Right lung (tissue), 5 donors: ENCODE results near the gene TTLL8. TPM values are rescaled to one million over a fixed set of nuclear protein-coding genes. Genes with fewer than 3 reads are reported as not detected.
A peak's percentile ranks its signal among the peaks of the same experiment; 100 is the strongest.

ENCODE experiments used
- DNase-seq, 2 donors: peaks; one replicate each; pipeline ENCODE4 v3.0.0-alpha.2; 2013
- polyA plus RNA-seq, 5 donors: library from polyadenylated mRNA; unstranded; fragments of 120-200 nt; gene quantifications; one replicate each; pipeline versions ENCODE4 v1.2.1 to v1.2.3, GENCODE V29; 2013; ENCODE audit warnings: inconsistent platforms in 1 of 5, low replicate concordance in 1 of 5; ENCODE audit not compliant: insufficient read length in 5 of 5, insufficient read depth in 1 of 5

Gene TTLL8
- polyA plus RNA-seq, 5 donors = not detected

DNA sequence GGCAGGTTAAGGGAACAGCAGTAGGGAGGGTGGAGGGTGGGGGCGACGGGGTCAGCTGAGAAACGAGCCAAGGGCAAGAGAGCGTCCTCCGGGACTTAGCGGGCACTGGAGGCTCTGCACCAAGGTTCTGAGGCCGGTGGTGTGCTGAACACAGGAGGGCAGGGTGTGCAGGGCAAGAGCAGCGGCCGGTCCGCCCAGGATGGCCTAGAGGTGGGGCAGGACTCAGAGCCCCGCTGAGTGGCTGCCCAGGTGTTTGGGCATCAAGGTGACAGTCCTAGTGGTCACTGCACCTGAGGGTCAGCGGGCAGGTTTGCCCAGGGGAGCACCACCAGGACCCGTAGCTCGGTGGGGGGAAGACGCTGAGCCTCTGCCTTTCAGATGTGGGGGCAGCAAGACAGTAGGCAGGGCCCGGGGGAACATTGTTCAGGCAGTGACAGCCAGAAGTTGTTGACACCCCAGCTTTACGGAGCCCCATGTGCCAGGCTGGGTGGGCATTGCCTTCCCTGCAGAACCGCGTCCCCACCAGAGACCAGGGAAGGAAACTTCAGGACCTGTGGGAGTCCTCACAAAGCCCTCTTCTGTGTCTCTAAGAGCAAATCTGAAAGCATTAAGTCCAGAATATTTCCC, 4.5 kb upstream of the TTLL8 start:
- DNase-seq = no peak

DNA sequence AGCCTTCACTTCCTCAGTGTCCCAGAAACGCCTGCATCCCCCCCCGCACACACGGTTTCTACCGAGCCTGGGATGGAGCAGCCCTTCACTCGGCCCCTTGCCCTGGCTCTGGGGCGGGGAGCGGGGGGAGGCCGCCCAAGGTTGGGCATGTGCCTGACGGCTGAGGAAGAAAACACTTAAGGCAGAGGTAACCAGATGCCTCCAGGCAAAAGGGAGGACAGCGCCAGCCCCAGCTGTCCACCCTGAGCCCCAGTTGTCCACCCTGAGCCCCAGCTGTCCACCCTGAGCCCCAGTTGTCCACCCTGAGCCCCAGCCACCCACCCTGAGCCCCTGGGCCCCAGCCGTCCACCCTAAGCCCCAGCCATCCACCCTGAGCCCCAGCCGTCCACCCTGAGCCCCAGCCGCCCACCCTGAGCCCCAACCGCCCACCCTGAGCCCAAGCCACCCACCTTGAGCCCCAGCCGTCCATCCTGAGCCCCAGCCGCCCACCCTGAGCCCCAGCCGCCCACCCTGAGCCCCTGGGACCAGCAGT, 3.8 kb upstream of the TTLL8 start:
- no peak for DNase-seq

DNA sequence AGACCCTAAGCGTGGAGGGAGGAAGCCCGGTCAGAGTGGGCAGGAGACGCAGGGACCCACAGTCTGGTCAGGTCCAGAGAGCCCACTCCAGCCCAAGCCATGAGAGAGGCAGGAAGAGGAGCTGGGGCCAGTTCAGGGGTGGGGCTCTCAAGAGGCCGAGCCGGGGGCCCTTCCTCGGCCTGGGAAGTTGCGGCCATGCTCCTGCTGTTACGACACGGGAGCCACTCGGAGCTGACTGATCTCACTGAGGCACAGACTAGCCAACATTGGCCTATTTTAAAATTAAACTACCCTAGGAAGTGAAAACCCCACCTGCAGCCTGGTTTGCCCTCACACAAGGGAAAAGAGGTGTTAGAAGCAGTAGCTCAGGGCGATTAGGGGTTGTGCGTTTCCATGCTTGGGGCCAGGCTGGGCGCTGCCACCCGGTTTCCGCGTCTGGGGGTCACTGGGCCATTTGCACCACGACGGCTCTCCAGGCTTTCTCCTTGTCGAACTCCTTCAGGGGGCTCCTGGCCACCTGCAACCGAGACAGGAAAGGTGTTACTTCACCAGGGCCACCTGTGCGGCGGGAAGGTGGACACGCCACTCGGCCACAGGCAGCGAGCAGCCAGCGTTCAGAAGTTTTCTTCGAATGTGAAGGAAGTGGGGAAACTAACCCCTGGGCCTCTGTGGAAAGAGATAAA, 3.2 kb upstream of the TTLL8 start:
- DNase-seq = no peak

DNA sequence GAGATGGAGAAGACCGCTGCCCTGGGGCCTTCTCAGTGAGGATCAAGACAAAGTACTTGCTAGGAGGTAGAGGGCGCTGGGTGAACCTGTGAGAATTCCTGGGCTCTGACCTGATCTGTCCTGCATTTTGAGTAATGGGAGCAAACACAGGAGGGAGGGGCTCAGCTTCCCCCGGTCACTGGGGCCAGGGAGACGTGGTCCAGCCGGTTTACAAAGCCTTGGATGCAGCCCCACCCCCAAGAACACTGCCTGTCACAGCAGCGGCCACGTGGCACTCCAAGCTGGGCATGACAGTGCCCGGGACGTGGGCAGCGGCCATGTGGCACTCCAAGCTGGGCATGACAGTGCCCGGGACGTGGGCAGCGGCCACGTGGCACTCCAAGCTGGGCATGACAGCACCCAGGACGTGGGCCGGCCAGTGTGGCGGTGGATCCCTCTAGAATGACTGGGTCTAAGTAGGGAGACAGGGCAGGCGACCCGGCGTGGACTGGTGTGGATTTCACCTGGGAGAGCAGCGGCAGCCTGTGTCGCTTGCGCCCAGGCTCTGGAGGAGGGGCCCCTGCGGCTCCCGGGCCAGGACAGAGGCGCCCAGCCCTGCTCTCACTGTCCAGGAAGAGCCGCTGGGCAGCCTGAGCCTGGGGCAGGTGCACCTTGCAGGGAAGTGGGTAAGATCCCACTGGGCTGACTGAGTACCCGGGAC, 2.5 kb upstream of the TTLL8 start:
- no peak for DNase-seq

DNA sequence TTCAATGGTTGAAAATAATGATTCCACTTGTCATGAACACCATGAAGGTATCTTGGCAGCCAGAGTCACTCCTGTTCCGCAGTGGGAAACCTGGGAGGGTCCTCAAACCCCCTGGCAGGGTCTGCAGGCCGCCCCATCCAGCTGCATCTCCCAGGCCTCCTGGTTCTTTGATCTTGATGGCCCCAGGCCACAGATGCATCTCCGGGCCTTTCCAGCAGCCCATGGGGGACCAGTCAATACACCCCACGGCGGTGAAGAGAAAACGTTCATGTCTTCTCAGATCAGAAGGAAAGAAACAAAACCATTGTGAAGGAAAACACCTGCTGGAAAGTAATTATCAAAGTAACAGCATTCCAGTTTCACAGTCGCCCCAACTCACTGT, 1.8 kb upstream of the TTLL8 start:
- no peak for DNase-seq

DNA sequence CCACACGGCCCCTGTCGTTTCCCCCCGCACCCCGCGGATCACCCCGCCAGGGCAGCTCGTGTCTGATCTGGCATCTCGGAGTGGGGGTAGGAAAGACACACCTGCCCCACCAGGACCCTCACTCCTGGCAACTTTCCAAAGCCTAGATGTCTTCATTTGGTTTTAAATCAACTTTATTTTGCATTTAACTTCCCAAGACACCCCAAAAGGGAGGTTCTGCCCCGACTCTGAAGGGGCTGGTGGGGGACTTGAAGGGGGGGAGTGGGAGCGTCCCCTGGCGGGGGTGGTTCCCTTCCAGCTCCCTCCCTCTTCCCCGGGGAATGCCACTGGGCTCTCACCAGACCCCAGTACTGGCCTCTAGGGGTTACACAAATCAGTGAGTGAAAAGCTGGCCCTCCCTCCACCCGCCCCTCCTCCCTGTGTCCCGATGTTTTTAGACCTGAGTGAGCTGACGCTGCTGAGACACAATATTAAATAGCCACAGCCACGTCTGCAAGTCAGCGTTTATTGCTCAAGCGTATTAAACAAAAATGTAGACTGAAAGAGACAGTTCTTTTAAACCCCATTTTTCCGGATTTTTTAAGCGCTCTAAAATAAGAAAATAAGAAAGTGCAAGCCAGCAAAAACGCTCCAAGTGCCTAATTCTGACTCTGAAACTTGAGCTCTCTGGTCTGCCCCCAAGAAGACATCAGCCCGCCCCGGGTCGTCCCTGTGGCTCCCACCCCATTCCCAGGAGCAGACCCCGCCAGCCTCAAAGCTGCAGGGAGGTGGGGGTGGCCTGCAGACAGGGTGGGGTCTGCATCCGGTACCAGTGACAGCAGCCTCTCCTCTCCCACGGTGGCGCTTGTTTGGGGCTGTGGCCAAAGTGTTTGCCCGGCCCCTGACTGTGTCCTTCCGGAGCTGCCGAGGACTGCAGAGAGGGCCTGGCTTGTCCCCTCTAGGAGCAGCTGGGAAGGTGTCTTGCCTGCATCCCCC, 1.1 kb upstream of the TTLL8 start:
- peak; percentile 47 to 72 for DNase-seq

DNA sequence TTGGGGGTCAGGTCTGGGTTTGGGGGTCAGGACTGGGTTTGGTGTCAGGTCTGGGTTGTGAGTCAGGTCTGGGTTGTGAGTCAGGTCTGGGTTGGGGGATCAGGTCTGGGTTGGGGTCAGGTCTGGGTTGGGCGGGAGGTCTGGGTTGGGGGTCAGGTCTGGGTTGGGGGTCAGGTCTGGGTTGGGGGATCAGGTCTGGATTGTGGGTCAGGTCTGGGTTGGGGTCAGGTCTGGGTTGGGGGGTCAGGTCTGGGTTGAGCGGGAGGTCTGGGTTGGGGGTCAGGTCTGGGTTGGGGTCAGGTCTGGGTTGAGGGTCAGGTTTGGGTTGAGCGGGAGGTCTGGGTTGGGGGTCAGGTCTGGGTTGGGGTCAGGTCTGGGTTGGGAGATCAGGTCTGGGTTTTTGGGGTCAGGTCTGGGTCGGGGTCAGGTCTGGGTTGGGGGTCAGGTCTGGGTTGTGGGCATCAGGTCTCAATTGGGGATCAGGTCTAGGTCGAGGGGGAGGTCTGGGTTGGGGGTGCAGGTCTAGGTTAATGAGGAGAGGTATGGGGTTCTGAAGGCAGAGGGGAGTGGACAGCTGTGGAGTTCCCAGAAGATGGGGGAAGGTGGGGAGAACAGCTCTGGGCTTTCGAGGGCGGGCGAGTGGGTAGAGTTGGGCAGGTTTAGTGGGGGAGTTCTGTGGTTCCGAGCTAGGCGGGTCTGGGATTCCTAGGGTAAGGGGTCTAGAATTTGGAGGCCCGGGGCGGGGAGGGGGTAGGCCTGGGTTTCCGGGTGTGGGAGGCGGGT, 629 bp downstream of the TTLL8 start:
- no peak for DNase-seq

DNA sequence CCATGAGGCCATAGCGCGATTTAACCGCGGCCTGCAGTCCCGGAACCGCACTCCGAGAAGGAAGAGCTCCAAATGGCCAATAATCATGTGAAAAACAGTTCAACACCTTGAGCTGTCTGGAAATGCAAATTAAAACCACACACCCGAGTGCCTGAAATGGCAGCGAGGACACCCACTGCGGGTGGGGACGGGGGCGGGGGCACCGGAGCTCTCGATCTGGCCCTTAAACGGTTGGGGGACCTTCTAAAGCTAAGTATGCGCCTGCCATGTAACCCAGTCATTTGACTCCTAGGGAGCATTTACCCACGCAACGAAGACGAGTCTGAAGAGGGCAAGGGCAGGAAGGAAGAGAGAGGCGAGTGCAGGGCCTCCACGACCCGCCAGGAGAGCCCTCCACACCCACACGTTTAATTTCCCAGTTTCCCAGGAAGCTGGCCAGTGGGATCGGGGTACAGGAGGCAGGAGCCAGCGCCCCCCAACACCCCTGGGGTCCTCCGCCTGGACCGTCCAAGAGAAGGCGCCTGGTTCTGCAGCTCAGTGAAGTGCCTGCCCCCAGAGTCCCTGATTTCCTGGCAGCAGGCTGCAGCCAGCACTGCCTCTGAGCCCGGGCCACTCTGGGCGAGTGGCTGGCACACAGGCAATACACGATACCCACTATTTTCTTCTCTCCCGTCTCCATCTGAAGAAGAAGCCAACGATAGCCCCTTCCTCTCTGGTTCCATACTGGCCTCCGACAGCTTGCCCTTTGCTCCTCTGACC, 1.7 kb downstream of the TTLL8 start:
- no peak for DNase-seq

DNA sequence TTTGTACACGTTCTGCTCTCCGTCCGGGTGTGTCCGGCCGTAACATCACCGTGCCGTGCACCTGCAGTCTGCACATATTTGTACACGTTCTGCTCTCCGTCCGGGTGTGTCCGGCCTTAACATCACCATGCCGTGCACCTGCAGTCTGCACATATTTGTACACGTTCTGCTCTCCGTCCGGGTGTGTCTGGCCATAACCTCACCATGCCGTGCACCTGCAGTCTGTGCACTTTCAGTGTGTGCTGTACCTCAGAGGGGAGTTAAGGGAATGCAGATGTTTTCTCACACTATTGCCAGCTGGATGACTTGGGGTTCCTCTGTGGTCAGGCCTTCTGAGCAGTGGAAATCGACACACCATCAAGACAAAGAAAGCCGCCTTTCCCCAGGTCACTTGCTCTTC, 4.2 kb downstream of the TTLL8 start:
- DNase-seq = no peak

DNA sequence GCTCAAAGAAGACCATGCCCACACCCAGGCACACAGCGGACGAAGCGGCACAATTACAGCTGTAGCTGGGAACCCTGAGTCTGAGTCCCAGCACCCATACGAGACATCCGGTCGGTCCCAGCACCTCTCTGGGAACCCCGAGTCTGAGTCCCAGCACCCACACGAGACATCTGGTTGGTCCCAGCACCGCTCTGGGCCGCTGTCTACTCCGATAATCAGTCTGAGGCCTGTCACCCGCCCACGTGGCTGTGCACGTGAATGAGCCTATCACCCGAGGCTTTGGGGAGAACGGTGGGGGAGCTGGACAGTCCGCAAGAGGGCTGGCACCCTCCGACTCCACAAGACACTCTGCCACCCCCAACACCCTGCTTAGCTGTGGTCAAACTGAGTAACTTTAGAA, 6.2 kb downstream of the TTLL8 start:
- no peak for DNase-seq

DNA sequence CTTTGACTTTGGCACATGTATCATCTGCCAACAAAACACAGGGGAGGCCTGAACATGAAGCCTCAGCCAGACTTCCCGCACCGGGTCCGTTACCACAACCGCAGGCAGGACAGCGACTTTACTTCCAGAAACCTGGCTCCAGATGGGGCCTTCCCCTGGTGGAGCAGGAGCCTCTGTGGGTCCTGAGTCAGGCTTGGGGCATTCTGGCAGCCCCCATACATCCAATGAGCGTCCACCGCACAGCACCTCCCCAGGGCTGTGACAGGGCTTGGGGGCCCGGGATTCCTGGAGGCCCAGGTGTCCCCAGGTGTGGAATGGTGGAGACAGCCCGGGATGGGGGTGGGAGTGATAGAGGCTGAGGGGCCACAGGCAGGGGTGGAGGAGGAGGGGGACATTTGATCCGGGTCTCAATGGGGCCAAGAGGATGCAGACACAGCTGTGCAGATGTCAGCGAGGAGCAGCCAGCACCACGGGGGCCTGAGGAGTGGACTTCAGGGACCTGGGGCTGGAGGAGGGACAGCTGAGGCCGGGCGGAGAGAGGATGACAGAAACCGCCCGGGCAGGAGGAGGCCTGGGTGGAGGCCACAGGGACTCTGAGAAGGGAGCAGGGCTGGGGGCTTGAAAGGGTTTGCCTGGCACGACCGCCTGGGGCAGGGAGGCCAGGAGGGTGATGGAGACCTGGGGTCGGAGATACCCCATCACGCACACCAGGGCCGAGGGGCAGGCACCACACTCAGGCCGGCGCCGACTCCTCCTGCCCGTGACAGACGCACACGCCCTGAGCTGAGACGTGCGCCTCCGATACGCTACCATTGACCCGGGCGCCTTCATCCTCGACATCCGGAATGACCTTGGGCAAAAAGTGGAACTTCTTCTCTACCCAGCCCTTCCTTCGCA, 8.6 kb downstream of the TTLL8 start:
- DNase-seq = no peak

DNA sequence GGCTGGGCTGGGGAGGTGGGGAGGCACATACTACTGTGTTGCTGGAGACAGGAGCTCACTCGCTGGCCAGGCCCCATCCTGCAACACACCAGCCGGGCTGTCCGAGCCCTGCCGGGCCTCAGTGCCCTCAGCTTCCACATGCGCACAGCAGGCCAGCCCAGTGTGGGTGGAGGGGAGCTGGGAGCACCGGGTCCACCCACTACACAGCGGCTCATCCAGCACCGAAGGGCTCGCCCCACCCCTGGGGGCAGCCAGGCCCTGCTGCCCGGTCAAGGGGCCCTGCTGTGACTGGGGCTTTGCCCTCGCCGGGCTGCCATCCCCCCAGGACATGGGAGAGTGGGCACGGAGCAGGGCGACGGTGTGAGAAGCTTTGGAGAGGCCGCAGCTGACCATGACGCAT, 9.3 kb downstream of the TTLL8 start:
- DNase-seq = no peak

DNA sequence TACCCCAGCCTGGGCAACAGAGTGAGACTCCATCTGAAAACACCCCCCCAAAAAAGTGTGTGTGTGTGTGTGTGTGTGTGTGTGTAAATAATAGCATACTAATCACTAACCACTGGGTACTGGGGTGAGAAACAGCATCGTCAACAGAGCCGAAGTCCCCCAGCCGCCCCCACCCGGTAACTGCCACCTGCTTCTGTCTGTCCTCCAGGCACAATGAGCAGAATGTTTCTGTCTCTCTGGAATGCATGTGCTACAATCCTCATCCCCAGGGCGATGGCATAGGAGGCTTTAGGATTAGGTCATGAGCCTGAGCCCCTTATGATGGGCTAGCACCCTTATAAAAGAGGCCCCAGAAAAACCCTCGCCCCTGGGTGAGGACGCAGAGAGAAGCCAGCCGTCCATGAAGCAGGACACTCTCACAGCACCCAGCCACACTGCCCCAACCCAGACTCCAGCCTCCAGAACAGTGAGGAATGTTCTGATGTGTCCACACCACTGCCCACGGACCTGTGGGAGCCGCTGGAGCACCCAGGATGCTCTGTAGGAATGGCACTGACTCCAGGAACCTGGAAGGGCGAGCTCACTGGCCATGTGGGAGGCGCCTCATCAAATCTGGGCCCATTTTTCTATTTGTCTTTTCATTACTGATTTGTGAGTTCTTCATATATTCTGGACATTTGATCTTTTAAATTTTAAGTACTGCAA, 9.9 kb downstream of the TTLL8 start:
- no peak for DNase-seq

DNA sequence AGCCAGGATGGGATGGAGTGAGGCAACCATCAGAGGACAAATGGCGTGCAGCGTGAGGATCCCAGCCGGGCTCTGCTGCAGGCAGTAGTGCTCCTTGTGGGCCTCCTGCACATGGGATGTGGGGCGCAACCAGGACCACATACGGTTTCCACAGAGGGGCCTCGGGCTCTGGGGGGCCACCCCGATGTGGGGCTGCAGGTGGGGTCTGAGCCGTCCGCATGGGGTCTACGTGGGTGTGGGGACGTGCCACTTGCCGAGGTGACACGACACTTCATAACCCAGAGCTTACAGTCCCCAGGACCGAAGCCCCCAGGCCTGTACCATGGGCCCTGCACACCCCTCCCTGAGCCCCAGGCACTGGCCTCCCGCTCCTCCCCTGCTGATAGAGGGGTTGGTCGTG, 10.8 kb downstream of the TTLL8 start:
- no peak for DNase-seq

DNA sequence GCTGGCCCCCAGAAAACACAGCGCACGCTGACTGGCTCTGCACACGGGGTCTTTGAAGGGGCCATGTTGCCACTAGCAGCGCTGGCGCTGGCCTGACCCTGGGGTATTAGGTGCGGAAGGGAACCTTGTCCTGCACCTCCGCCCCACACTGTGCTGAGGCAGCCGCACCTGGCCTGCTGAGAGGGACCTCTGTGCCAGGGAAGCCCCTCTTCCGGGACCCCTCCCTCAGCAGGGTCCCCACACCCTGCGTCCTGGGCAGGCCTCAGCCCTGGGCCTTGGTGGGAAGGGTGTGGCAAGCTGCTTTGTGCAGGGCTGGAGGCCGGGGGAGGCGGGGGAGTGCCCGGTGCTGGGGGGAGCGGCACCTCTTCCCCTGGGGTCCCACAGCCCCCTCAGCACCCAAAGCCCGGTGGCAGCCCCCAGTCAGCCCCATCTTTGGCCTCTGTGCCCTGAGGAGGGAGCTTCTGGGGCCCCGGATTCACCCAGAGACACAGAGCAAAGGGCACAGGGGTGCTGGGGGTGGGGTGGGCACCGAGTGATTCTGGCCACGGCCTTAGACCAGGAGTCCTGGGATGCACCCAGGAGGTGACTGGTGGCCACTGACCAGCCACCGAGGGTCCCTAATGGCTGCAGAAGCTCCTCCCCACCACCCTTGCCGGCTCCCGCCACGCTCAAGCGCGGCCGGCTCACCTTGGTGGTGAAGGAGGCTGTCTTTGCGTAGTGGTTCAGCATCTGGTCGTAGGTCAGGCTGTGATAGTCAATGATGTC, 11.4 kb downstream of the TTLL8 start:
- DNase-seq = no peak

DNA sequence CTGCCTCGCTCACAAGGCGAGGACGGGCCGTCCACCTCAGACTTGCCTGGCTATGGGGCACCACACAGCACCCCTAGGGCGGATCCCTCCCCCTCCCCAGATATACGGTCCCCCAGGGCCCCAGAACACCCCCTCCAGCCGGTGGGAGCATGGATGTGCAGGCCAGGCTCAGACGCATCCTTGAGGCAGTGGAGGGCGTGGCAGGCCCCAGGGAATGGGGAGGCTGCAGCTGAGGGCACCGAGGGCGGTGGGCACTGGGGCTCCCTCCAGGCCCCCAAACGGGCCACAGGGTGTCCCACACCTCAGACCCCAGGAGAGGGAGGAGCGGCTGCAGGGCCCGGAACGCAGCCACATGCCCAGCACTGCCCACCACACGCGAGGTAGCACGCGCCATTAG, 12.1 kb downstream of the TTLL8 start:
- no peak for DNase-seq

DNA sequence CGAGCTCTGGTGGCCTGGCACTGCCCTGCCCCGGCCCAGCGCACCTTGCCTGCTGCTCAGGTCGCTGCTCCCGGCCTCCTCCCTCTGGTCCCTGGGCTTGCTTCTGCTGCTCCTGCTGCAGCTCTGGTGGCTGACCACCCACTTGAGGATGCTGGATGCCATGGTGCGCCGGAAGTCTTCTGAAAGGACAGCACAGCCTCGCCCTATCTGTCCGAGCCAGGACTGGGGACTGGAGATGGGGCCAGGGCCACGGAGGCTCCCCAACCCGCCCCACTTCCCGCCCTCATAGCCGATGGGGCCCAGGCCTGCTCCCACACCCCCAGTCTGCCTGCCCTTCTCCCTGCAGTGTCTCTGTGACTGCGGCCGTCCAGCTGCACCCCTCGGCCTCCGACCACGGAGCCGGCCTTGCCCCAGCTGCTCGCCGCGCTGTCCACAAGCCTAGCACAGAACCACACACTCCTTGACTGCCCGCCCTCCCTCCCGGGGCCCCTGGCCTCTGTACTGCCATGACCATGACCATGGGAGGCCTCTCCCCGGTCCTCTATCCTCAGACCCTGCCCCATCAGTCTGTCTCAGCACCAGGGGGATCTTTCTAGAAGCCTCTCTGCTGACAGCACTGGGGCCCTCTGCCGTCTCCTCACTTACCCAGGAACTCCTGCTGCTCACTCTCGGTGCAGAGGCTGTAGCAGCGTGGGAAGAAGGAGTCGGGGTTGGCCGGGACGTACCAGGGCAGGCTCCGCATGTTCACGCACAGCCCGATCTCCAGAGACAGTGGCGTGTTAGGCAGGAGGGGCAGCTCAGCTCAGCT, 12.7 kb downstream of the TTLL8 start:
- DNase-seq = no peak
